ENCODE measurements around the gene MBD3L1. TPM values are rescaled to one million over a fixed set of nuclear protein-coding genes. Genes with fewer than 3 reads are reported as not detected.

Gene MBD3L1
- total and polyA plus RNA-seq, 2 donors from 2014 or later, result not detected

DNA sequence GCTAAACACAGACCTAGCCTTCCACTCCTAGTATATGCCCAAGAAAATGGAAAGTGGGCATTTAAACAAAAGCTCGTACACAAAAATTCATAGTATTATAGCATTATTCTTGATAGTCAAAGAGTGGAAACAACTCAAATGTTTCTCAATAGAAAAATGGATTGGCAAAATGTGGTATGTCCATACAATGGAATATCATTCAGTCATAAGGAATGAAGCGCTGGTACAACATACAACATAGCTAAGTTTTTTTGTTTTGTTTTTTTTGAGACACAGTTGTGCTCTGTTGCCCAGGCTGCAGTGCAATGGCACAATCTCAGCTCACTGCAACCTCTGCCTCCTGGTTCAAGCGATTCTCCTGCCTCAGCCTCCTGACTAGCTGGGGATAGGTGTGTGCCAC is 11.9 kb upstream of the MBD3L1 start:
- H3K36me3 ChIP-seq (ENCODE audit: control insufficient read depth in 2 of 3, insufficient read depth in 3 of 3, low read length in 3 of 3), result peaks cover 32 to 78% (median 46%) of the 10 kb centered on the region in 3 donors
- TF ChIP-seq, protein P1, sequence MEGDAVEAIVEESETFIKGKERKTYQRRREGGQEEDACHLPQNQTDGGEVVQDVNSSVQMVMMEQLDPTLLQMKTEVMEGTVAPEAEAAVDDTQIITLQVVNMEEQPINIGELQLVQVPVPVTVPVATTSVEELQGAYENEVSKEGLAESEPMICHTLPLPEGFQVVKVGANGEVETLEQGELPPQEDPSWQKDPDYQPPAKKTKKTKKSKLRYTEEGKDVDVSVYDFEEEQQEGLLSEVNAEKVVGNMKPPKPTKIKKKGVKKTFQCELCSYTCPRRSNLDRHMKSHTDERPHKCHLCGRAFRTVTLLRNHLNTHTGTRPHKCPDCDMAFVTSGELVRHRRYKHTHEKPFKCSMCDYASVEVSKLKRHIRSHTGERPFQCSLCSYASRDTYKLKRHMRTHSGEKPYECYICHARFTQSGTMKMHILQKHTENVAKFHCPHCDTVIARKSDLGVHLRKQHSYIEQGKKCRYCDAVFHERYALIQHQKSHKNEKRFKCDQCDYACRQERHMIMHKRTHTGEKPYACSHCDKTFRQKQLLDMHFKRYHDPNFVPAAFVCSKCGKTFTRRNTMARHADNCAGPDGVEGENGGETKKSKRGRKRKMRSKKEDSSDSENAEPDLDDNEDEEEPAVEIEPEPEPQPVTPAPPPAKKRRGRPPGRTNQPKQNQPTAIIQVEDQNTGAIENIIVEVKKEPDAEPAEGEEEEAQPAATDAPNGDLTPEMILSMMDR (IDR thresholded peaks at IDR 0.05; ENCODE audit: borderline replicate concordance, extremely low read depth, insufficient read depth), result no peak
- FAIRE-seq, result no peak
- H3K27me3 ChIP-seq (ENCODE audit: control insufficient read depth, insufficient read depth, low read length), result no peaks in the 10 kb centered on the region
- no peaks in the 10 kb centered on the region for H3K4me1 ChIP-seq (ENCODE audit: control insufficient read depth in 2 of 3, insufficient read depth in 2 of 3, low read depth in 1 of 3, low read length in 3 of 3)
- intact Hi-C loops (cut with DNase I), result no loop called here
- no peak overlapping the region for H3K27ac ChIP-seq (ENCODE audit: low read depth in 2 of 2, low read length in 2 of 2)
- H3K9me3 ChIP-seq (ENCODE audit: control insufficient read depth in 2 of 3, insufficient read depth in 1 of 3, low read length in 3 of 3), result peaks cover 5 to 52% (median 17%) of the 10 kb centered on the region in 3 donors
- H3K9ac ChIP-seq (ENCODE audit: low read length in 3 of 3), result no peak overlapping the region
- no peak overlapping the region for H3K4me3 ChIP-seq (ENCODE audit: low read length in 3 of 3)
- DNase-seq, result no peak

DNA sequence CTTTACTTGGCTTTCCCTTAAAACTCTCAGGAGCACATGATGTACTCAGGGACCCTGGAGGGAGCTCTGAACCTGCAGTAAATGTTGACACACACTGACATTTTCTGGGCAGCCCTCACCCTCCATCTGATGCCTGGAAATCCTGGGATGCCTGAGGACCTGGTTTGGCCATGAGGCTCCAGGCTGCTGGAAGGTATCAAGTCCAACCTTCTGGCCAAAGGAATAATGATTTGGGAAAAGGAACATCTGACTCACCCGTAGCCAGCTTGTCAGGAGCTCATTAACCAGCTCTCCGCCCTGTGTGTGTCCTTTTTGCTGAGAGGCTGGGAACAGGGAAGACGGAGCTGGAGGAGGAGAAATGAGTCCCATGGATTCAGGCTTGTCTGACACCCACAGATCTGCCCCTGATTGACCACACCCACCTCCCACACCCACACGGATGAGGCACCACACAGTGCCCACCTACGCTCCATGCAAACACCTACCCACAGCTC is 10.4 kb upstream of the MBD3L1 start:
- FAIRE-seq (no peak), DNase-seq (no peak)
- H3K27me3 ChIP-seq (ENCODE audit: control insufficient read depth, insufficient read depth, low read length), result no peaks in the 10 kb centered on the region
- H3K9ac ChIP-seq (ENCODE audit: low read length in 3 of 3), result no peak overlapping the region
- intact Hi-C loops (cut with DNase I), result no loop called here
- TF ChIP-seq, protein P1 (IDR thresholded peaks at IDR 0.05; ENCODE audit: borderline replicate concordance, extremely low read depth, insufficient read depth), result no peak
- H3K9me3 ChIP-seq (ENCODE audit: control insufficient read depth in 2 of 3, insufficient read depth in 1 of 3, low read length in 3 of 3), result peaks cover 3 to 36% (median 8%) of the 10 kb centered on the region in 3 donors
- peaks cover 21 to 69% (median 46%) of the 10 kb centered on the region in 3 donors for H3K36me3 ChIP-seq (ENCODE audit: control insufficient read depth in 2 of 3, insufficient read depth in 3 of 3, low read length in 3 of 3)
- H3K4me3 ChIP-seq (ENCODE audit: low read length in 3 of 3), result no peak overlapping the region
- H3K4me1 ChIP-seq (ENCODE audit: control insufficient read depth in 2 of 3, insufficient read depth in 2 of 3, low read depth in 1 of 3, low read length in 3 of 3), result no peaks in the 10 kb centered on the region
- no peak overlapping the region for H3K27ac ChIP-seq (ENCODE audit: low read depth in 2 of 2, low read length in 2 of 2)

DNA sequence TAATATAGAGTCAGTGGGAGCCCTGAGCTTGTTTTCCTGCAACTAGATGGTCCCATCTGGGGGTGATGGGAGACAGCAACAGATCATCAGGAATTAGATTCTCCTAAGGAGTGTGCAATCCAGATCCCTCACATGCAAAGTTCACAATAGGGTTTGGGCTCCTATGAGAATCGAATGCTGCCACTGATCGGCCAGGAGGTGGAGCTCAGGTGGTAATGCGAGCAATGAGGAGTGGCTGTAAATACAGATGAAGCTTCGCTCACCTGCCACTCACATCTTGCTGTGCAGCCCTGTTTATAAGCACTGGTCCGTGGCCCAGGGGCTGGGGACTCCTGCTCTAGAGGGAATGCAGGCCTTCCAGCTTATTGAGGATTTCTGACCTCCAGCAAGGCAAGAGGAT is 5.8 kb upstream of the MBD3L1 start:
- TF ChIP-seq, protein P1 (IDR thresholded peaks at IDR 0.05; ENCODE audit: borderline replicate concordance, extremely low read depth, insufficient read depth), result no peak
- no peak for FAIRE-seq
- Histone ChIP-seq H3K9ac (ENCODE audit: low read length in 3 of 3) (no peak overlapping the region), H3K36me3 (ENCODE audit: control insufficient read depth in 2 of 3, insufficient read depth in 3 of 3, low read length in 3 of 3) (peaks cover 6 to 47% (median 27%) of the 10 kb centered on the region in 3 donors), H3K4me1 (ENCODE audit: control insufficient read depth in 2 of 3, insufficient read depth in 2 of 3, low read depth in 1 of 3, low read length in 3 of 3) (peaks cover 0 to 2% (median 0%) of the 10 kb centered on the region in 3 donors), H3K4me3 (ENCODE audit: low read length in 3 of 3) (no peak overlapping the region), H3K27me3 (ENCODE audit: control insufficient read depth, insufficient read depth, low read length) (no peaks in the 10 kb centered on the region), H3K9me3 (ENCODE audit: control insufficient read depth in 2 of 3, insufficient read depth in 1 of 3, low read length in 3 of 3) (peaks cover 0 to 2% (median 0%) of the 10 kb centered on the region in 3 donors), H3K27ac (ENCODE audit: low read depth in 2 of 2, low read length in 2 of 2) (no peak overlapping the region)
- intact Hi-C loops (cut with DNase I), result no loop called here
- DNase-seq, result no peak

DNA sequence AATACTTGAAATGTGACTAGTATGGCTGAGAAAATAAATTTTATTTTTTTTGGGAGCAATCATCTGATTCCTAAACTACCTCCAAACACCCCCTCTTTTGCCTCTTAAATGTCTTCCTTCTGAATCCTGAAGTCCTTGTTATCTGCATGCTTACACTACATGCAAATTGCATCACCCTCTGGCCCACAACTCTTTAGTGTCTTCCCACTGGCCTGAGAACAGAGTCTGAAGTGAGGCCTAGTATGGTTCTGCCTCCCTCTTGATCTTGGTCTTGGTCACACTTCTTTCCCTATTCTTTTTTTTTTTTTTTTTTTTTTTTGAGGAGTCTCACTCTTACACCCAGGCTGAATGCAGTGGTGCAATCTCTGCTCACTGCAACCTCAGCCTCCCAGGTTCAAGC is 4.9 kb upstream of the MBD3L1 start:
- FAIRE-seq (no peak), DNase-seq (no peak)
- no peaks in the 10 kb centered on the region for H3K27me3 ChIP-seq (ENCODE audit: control insufficient read depth, insufficient read depth, low read length)
- H3K27ac ChIP-seq (ENCODE audit: low read depth in 2 of 2, low read length in 2 of 2), result no peak overlapping the region
- H3K9me3 ChIP-seq (ENCODE audit: control insufficient read depth in 2 of 3, insufficient read depth in 1 of 3, low read length in 3 of 3), result no peaks in the 10 kb centered on the region
- no peak overlapping the region for H3K9ac ChIP-seq (ENCODE audit: low read length in 3 of 3)
- intact Hi-C loops (cut with DNase I), result no loop called here
- H3K4me3 ChIP-seq (ENCODE audit: low read length in 3 of 3), result no peak overlapping the region
- peaks cover 0 to 2% (median 0%) of the 10 kb centered on the region in 3 donors for H3K4me1 ChIP-seq (ENCODE audit: control insufficient read depth in 2 of 3, insufficient read depth in 2 of 3, low read depth in 1 of 3, low read length in 3 of 3)
- H3K36me3 ChIP-seq (ENCODE audit: control insufficient read depth in 2 of 3, insufficient read depth in 3 of 3, low read length in 3 of 3), result peaks cover 3 to 39% (median 20%) of the 10 kb centered on the region in 3 donors
- TF ChIP-seq, protein P1 (IDR thresholded peaks at IDR 0.05; ENCODE audit: borderline replicate concordance, extremely low read depth, insufficient read depth), result no peak

All from kidney (tissue), 14 donors.